ENCODE measurements around the gene MACROH2A1.

DNA sequence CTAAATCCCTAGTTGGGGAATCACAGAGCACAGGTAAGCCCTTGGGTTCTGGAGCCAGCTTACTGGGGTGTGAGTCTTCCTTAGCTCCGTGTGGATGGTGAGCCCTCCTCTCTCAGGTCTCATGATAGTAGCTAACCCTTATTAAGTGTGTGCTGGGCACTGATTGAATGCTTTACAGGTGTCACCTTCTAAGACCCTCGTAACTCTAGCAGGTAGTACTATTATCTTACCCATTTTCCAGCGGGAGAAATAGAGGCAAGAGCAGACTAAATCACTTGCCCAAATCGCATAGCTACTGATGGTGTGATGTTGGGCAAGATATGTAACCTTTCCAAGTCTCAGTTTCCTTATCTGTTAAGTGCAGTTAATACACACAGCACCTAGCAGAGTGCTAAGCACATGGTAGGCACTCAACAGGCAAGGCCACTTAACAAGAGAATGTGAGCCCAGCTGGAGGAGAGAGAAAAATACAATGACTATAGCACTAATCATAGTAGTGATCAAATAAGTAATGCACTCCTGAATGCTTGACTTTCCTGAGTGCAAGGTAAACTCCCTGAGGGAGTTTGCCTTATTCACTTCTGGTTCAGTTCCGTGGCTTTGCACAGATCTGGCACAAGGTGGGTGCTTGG is 48.4 kb upstream of the MACROH2A1 start, which contains the start of gene DCANP1:
- TF ChIP-seq, protein P1, sequence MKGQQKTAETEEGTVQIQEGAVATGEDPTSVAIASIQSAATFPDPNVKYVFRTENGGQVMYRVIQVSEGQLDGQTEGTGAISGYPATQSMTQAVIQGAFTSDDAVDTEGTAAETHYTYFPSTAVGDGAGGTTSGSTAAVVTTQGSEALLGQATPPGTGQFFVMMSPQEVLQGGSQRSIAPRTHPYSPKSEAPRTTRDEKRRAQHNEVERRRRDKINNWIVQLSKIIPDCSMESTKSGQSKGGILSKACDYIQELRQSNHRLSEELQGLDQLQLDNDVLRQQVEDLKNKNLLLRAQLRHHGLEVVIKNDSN (IDR thresholded peaks at IDR 0.05): no peak
- TF ChIP-seq YY1 (IDR thresholded peaks at IDR 0.05; ENCODE audit: low read depth) (no peak), CREB1 (IDR thresholded peaks at IDR 0.05; ENCODE audit: low read depth) (no peak)

Measured in Ishikawa (cell line).